SKM-1 (cell line): ENCODE measurements around the gene WWOX.

Experiments used
- DNase-seq: peaks from one replicate; lab custom pipeline; 2025; ENCODE audit not compliant: unreplicated experiment; lab: John Stamatoyannopoulos, UW

WWOX gene

DNA sequence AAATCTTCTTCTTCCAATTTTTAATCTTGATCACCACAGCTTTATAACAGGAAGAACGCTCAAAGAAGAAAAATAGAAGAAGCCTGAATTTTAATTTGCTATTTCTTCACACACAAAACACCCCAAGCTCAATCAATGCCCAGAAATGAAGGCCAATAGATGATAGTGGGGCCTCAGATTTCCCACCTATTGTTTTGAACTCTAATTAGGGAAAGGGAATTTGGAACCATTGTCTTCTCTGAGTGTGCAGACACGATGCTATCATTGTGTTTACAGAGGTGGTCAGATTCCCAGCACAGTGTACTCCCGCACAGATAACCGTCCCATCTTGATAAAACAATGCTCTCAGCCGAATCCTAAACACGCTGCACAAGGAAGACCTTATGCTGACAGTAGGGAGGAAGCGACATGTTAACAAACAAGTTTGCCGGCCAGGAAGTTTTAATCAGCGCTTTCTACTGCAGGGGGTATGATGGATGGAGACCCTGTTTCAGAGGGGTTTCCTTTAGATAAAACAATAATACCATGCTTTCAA, 816.4 kb downstream of the WWOX start:
- no peak for DNase-seq

DNA sequence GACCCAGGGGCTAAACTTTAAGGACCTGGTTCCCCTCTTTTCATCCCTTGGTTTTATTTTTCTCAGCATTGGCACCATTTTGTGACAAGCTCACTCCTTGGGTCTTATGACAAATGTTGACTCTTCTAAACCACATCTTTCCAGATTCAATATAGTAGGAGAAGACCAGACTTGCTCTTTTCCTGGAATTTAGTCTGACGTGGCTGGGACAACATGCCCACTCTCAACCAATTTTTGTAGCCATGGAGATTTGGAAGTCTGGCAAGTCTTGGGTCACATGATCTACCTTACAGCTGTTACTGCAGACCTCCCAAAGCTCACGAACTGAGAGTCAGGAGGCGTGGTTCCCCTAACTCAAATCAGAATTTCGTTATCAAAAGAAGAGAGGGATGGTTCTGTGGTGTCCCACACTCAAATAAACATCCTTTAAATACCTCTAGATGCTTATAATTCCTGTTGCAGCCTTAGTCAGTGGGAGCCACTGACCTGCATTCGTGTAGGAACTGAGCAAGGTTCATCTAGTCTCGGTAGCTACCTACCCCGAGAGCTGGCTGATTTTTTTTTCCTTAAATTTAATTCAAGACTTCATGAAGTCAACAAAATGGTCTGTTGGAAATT, 817.6 kb downstream of the WWOX start:
- DNase-seq = no peak

DNA sequence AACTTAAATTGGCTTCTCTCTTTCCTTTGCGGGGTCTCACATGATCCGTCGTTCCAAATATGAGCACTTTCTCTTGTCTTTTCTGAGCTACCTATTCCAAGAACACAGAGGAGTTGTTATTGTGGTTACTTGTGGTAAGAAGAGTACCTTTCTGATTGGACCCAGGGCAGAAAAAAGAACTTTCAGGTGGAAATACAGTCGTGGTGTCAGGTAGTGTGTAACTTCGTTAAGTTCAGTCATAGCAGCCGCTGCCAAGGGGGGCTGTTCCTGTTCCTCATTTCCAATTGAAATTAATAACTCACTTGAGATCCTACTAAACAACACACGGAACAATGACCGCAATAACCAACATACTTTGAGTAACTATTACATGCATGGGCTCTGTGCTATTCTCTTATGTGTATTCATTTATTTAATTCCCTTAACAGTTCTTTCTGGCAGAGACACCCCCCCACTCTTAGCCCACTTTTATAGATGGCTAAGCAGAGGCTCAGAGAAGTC, 819.4 kb downstream of the WWOX start:
- no peak for DNase-seq

DNA sequence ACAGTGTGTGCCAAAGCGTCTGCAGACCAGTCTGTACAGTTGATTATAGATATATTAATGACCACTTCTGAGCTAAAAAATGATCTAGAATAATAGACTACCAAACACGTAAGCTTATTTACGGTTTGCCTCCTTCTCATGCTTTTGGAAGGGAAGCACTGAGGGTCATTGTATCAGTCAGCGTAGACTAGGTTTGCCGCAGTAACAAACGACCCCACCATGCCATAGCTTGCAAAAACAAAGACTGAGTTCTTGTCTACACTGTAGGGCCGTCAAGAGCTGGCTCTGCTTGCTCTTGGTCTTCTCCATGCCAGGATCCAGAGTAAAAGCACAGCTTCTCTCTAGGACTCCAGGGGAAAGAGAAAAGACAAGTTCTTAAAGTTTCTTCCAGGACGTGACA, 820.4 kb downstream of the WWOX start:
- no peak for DNase-seq

DNA sequence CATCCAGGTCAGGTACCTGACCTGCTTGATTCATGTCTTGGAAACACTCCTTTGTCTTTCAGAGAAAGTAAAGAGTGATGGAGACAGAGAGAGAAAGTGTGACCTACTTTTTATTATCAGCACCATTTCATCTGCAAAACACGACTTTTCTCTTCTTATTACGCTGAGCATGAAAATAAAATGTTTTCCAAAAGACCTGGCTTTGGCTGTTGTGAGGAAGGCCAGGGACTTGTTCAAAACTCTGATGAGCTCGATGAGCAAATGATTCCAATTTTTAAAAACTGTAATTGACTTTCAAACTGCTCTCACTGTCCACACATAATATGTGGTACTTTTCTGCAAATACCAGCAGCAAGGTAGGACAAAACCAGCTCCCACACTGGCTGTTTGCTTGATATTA, 821.2 kb downstream of the WWOX start:
- DNase-seq = no peak

DNA sequence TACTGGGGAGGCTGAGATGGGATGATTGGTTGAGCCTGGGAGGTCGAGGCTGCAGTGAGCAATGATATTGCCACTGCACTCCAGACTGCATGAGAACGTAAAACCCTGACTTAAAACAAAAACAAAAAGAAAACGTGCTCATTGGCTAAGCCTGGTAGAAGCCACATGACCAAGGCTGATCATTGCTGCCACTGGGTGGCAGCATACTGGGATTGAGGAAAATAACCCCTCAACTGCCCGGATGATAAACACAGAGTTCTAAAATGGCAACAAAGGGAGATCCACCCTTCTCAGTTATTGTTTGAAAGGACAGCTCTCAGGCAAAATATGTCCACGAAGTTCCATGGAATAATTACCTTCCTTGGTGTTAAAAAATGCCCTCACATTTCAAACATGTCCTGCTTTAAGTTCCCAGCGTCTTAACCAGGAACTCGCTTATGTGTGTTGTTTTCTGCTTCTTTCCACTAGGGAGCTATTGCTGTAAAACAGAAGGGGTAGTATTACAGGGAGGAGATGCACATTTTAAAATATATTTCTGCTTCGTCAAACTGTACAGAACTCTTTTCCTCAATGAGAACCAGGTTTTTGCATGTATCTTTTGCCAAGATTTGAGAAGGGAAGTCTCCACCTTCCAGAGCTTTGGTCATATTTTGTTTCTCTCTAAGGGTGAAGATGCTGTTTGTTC, 825.8 kb downstream of the WWOX start:
- DNase-seq = no peak

DNA sequence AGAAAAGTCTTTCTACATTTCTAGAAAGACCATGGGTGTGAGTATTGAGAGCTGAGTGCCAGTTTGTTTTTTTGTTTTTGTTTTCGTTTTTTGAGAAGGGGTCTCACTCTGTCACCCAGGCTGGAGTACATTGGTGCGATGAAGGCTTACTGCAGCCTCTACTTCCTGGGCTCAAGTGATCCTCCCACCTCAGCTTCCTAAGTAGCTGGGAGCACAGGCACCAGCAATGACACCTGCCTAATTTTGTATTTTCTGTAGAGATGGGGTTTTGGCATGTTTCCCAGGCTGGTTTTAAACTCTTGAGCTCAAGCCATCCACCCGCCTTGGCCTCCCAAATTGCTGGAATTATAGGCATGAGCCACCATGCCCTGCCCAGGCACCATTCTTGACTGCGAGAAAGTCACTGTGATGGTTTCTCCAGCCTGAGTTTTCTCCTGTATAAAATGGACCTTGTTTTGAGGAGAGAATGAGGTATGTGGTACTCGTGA, 827.3 kb downstream of the WWOX start:
- DNase-seq = no peak

DNA sequence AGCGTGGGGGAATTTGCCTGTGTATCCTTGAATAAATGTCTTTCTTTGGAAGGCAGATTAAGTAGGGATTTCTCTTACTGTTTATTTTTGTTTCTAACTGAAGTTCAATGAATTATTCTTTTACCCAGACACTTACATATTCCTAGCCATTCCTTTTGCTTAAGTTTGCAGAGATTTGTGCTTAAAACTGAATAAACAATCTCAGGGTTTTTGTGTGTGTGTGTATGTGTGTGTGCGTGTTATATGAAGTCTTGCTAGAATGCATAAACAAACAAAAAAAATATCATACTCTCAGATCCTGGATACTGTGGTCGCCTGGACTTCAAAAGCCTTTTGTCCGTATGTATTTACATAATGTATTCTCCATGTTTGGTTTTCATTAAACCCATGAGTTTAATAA, 828.3 kb downstream of the WWOX start:
- no peak for DNase-seq

DNA sequence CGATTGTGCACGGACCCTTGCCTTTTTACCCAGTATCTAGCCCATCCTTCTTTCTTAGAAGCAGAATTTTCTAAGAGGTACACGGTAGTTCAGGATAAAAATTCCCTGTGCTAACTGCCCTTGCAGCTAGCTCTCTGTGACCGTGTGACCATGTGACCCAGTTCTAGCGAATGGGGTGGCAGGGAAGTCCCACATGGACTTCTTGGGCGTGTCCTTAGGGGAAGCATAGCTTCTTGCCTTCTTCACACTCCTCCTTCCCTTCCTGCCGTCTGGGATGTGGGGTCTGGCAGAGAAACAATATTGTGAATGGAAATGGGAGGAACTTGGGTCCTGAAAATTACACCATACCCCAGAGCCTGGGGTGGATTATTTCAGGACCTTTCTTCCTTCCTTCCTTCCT, 830.4 kb downstream of the WWOX start:
- DNase-seq = no peak

DNA sequence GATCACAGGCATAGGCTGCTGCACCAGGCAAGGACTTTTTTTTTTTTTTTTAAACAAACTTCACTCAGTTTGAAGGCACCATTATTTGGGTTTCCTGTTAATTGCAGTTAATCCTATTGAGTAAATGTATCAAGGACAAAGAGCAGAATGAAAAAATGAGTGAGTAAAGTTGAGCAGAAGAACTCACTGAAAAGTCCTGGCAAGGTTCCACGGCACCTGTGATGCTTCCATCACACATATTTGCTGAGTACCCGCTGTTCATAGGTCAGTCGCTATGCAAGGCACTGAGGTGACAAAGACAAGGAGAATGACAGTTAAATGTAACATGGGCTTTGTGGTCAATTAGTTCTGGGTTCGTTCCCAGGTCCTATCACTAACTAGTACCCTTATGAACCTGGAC, 831.1 kb downstream of the WWOX start:
- no peak for DNase-seq

DNA sequence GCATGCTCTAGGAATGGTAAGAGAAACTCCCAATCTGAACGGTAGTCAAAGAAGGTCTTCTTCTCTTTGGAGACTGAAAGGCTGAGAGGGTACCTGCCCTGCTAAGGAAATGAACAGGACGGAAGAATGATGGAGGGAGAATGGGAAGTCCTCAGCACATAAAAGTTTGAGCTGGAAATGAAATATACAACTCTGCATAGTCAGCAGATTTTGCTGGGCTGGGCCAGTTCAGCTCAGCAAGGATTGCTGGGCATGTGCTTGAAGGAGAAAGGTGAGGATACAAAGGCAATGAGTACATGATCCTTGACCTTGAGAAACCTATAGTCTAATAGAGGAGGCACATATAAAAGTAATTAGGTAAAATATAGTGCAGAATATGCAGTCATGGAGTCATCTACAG, 831.8 kb downstream of the WWOX start:
- no peak for DNase-seq

DNA sequence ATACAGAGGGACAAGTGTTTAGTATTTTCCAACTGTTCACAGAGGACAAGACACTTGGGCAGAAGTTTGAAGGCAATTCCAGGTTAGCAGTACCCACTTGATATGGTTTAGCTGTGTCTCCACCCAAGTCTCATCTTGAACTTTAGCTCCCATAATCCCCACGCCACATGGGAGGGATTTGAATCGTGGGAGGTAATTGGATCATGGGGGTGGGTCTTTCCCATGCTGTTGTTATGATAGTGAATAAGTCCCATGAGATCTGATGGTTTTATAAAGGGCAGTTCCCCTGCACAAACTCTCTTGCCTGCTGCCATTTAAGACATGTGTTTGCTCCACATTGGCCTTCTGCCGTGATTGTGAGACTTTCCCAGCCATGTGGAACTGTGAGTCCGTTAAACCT, 832.2 kb downstream of the WWOX start:
- no peak for DNase-seq

DNA sequence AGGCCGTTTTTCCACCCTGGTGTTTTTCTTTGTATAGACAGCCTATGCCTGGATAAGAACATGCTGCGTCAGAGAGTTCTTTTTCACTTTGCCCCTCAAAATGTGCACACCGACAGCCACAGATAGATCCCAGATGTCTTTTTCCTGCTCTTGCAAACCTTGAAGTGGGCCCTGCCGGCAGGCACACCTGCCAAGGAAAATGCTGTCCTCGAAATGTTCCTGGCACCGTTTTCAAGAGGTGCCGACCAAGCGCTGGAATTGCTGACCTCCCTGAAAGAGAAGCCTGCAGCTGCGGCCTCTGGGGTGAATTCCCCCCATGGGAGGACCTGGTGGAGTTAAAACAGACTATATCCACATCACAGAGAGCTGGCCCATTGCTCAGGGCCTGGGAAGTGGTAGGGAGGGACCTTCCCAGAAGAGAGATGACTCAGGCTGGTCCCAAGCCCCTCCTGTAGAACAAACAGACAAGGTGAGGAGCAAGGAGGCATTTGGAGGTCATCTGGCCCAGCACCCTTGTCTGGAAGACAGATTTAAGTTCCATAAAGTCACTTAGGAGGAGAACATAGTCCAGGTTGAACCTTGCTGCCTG, 833.0 kb downstream of the WWOX start:
- DNase-seq = no peak

DNA sequence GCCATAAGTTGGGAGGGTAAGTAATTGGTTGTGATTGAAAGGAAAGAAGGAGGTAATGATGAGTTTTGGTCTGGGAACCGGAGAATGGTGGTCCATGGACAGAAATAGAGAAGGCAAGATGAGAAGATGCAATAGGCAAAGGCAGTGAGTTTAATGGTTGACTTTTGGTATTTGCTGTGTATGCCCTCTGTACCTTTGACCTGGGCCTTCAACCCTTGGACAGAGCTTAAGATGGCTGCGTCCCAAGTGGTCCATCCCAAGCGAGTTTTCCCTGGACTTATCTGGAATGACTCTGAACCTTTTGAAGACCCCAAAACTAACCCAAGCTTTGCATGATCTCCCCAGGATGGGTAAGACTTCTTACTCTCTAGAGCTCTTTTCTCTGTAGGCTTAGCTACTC, 836.6 kb downstream of the WWOX start:
- DNase-seq = no peak

DNA sequence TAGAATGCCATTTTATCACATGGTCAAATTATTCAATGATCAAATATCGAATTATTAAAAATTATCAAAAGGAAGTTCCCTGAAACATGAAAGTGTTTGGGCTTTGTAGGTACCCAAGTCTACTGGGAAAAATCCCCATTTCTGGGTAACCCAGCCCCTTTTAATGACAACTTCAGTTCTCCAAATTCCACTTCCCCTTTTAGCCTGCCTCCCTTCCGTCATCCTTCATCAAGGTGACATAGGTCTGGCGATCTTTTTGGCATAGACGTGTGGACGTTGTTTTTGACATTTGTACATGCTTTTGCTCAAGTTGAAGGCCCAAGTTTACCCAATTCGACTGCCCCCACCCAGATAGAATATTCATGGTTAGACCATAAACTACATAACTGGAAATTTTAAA, 840.1 kb downstream of the WWOX start:
- DNase-seq = no peak

DNA sequence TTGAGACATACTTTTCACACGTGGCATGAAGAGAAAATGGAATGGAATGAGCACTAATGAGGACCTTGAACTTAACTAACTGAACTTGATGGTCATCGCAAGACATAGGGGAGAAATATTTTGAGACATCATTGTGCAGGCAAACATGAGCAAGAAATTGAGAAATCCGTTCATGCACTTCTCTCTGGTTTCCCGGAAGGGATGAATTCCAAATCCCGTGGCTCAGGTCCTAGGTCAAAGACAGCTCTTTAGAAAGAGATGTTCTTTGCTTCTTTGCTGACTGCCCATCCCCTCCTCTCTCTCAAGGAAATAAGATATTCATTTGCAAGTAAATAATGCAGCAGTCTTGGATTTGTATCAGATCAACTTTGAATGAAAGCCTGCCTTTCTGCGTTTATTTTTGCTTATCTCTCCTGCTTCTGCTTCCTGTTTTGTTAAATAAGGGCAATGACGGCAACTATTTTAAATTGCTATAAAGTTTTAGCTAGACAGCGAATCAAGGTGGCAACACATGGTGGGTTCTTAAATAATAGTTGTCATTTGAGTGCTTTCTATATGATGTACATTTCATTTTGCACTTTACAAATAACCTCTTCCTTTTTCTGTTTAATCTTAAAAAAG, 843.3 kb downstream of the WWOX start:
- DNase-seq = no peak

DNA sequence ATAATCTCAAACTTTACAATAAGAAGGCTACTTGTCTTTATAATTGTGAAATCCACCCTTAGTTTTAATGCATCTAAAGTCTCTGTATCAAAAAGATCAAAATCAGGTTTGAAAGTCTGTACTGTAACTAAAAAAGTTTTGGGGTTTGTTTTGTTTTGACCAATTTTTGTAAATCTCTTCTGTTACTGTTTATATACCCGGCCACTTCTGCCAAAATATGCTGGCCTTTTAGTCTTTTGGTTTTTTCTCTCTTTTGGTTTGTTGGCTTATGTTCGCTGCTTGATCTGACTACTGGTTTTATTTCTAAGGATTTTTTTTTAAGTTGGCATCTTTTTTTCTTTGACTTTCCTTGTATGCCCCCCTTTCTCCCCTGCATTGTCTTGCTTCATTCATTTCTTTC, 845.9 kb downstream of the WWOX start:
- no peak for DNase-seq

DNA sequence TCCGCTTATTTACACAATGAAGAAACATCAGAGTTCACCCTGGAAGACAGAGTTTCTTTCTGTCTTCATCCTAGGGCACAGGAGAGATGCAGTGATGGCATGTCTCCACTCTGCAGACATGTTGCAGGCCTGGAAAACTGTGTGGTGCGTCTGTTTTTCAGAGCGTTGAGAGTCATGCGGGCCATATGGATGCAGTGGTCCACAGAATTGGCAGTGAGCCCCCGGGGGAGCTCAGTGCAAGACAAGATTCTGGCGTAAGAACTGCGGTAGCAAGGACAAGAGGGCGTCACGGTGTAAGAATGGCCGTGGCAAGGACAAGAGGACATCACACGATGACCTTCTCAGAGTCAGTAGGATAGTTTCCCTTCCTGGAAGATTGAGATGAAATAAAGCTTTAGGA, 847.1 kb downstream of the WWOX start:
- DNase-seq = no peak

DNA sequence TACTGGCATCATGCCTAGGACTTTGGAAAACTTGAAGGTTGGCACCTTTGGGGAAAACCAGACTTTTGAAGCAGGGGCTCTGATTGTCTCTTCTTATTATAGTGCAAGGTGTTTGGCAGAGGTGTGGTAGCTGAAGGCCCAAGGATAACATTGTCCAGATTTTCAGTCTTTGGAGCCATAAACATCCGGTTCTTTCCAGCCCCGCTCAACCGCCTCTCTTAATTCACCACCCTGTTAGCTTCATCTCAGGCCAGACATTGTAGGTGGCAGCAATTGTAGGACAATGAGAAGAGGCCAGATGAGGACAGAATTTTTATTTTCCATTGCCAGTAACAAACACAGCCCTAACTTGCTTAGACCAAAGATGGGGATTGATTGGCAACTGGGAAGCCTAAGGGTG, 851.3 kb downstream of the WWOX start:
- DNase-seq = no peak

DNA sequence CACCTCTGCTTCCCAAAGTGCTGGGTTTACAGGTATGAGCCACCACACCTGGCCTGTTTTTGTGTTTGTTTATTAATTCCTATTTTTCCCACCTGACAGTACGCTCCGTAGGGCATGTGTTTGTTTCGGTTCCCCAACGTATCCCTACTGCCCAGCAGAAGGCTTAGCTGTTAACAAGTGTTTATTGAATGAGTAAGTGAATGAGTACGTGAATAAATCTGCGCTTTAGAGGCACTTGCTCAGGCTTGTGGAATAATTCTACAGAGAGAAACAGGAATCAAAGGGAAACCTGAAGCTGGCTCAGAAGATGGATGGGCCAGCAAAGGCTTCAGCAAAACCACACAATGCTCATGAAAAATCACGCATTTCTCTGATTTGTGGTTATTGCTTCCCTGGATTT, 853.2 kb downstream of the WWOX start:
- DNase-seq = no peak

DNA sequence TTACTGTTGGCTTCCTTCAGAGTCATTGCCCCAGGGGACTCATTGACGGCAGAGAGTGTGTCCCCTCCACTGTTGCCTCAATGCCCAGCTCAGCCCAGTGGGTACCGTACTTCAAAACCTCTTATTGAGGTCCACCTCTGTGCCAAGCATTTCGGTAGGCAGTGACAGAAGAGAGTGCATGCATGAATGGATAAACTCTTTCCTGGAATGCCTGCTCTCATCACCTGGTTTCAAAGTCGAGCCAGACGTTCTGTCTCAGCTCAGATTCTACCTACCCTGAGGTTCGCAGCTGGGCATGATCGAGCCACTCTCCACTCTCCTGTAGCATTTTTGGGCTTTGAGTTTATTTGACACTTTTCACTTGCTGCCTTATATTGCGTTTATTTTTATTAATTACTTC, 854.1 kb downstream of the WWOX start:
- no peak for DNase-seq

DNA sequence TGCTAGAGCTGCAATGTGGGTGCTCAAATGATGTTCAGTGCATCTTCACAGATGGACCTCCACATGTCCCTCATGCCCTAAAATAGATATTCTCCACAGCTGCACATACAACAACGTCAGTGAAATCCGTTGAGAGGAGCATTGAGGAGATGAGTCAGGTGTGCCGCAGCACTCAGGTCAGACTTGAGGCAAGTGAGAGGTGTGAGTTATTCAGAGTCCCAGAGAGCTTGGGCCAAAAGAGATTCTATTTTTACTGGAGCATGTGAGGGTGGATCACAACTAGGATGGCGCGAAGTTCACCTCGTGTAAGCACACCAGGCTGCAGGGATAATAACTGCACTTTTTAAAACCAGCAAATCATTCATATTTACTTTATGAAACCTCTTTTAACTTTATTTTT, 855.8 kb downstream of the WWOX start:
- no peak for DNase-seq
